Measurements from ENCODE around the gene DPM3. TPM values are rescaled to one million over a fixed set of nuclear protein-coding genes. Genes with fewer than 3 reads are reported as not detected.

Gene DPM3
- total and polyA plus RNA-seq, 2 of the 13 experiments (the other 11 are each of a cell fraction or from before 2014, with no cell fraction given): 23.2 to 53.4 TPM

GRCh38 chr1:155179112-155180031, 39.0 kb upstream of the DPM3 start (continued):
- TF ChIP-seq, protein P1, sequence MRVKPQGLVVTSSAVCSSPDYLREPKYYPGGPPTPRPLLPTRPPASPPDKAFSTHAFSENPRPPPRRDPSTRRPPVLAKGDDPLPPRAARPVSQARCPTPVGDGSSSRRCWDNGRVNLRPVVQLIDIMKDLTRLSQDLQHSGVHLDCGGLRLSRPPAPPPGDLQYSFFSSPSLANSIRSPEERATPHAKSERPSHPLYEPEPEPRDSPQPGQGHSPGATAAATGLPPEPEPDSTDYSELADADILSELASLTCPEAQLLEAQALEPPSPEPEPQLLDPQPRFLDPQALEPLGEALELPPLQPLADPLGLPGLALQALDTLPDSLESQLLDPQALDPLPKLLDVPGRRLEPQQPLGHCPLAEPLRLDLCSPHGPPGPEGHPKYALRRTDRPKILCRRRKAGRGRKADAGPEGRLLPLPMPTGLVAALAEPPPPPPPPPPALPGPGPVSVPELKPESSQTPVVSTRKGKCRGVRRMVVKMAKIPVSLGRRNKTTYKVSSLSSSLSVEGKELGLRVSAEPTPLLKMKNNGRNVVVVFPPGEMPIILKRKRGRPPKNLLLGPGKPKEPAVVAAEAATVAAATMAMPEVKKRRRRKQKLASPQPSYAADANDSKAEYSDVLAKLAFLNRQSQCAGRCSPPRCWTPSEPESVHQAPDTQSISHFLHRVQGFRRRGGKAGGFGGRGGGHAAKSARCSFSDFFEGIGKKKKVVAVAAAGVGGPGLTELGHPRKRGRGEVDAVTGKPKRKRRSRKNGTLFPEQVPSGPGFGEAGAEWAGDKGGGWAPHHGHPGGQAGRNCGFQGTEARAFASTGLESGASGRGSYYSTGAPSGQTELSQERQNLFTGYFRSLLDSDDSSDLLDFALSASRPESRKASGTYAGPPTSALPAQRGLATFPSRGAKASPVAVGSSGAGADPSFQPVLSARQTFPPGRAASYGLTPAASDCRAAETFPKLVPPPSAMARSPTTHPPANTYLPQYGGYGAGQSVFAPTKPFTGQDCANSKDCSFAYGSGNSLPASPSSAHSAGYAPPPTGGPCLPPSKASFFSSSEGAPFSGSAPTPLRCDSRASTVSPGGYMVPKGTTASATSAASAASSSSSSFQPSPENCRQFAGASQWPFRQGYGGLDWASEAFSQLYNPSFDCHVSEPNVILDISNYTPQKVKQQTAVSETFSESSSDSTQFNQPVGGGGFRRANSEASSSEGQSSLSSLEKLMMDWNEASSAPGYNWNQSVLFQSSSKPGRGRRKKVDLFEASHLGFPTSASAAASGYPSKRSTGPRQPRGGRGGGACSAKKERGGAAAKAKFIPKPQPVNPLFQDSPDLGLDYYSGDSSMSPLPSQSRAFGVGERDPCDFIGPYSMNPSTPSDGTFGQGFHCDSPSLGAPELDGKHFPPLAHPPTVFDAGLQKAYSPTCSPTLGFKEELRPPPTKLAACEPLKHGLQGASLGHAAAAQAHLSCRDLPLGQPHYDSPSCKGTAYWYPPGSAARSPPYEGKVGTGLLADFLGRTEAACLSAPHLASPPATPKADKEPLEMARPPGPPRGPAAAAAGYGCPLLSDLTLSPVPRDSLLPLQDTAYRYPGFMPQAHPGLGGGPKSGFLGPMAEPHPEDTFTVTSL (CRISPR knock-in tag; IDR thresholded peaks at IDR 0.05; ENCODE audit: borderline replicate concordance): 0 out of 2 replicates have a peak, but pooled peaks have one; percentile 40
- TF ChIP-seq, protein P2, sequence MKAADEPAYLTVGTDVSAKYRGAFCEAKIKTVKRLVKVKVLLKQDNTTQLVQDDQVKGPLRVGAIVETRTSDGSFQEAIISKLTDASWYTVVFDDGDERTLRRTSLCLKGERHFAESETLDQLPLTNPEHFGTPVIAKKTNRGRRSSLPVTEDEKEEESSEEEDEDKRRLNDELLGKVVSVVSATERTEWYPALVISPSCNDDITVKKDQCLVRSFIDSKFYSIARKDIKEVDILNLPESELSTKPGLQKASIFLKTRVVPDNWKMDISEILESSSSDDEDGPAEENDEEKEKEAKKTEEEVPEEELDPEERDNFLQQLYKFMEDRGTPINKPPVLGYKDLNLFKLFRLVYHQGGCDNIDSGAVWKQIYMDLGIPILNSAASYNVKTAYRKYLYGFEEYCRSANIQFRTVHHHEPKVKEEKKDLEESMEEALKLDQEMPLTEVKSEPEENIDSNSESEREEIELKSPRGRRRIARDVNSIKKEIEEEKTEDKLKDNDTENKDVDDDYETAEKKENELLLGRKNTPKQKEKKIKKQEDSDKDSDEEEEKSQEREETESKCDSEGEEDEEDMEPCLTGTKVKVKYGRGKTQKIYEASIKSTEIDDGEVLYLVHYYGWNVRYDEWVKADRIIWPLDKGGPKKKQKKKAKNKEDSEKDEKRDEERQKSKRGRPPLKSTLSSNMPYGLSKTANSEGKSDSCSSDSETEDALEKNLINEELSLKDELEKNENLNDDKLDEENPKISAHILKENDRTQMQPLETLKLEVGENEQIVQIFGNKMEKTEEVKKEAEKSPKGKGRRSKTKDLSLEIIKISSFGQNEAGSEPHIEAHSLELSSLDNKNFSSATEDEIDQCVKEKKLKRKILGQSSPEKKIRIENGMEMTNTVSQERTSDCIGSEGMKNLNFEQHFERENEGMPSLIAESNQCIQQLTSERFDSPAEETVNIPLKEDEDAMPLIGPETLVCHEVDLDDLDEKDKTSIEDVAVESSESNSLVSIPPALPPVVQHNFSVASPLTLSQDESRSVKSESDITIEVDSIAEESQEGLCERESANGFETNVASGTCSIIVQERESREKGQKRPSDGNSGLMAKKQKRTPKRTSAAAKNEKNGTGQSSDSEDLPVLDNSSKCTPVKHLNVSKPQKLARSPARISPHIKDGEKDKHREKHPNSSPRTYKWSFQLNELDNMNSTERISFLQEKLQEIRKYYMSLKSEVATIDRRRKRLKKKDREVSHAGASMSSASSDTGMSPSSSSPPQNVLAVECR (CRISPR knock-in tag; IDR thresholded peaks at IDR 0.05; ENCODE audit: borderline replicate concordance): 0 out of 2 replicates have a peak, but pooled peaks have one; percentile 5
- no peak for TF ChIP-seq ZNF781 (CRISPR knock-in tag; IDR thresholded peaks at IDR 0.05; ENCODE audit: borderline replicate concordance, not compliant biosample characterization)
- TF ChIP-seq, protein P3, sequence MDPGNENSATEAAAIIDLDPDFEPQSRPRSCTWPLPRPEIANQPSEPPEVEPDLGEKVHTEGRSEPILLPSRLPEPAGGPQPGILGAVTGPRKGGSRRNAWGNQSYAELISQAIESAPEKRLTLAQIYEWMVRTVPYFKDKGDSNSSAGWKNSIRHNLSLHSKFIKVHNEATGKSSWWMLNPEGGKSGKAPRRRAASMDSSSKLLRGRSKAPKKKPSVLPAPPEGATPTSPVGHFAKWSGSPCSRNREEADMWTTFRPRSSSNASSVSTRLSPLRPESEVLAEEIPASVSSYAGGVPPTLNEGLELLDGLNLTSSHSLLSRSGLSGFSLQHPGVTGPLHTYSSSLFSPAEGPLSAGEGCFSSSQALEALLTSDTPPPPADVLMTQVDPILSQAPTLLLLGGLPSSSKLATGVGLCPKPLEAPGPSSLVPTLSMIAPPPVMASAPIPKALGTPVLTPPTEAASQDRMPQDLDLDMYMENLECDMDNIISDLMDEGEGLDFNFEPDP (CRISPR knock-in tag; conservative IDR thresholded peaks at IDR 0.05): 0 out of 2 replicates have a peak, but pooled peaks have one; percentile 58
- TF ChIP-seq REL (CRISPR knock-in tag; conservative IDR thresholded peaks at IDR 0.05): no peak
- TF ChIP-seq THAP11 (CRISPR knock-in tag; IDR thresholded peaks at IDR 0.05): no peak
